ENCODE measurements around the gene JAKMIP3.

The JAKMIP3 gene

GRCh38 chr10:132114953-132115520, 49.3 kb downstream of the JAKMIP3 start:
- no peak for DNase-seq (ENCODE audit: low read depth)
- H3K4me3 ChIP-seq (replicated peaks; ENCODE audit: low read depth, low read length) = no peak overlapping the region
- TF ChIP-seq, protein P1, sequence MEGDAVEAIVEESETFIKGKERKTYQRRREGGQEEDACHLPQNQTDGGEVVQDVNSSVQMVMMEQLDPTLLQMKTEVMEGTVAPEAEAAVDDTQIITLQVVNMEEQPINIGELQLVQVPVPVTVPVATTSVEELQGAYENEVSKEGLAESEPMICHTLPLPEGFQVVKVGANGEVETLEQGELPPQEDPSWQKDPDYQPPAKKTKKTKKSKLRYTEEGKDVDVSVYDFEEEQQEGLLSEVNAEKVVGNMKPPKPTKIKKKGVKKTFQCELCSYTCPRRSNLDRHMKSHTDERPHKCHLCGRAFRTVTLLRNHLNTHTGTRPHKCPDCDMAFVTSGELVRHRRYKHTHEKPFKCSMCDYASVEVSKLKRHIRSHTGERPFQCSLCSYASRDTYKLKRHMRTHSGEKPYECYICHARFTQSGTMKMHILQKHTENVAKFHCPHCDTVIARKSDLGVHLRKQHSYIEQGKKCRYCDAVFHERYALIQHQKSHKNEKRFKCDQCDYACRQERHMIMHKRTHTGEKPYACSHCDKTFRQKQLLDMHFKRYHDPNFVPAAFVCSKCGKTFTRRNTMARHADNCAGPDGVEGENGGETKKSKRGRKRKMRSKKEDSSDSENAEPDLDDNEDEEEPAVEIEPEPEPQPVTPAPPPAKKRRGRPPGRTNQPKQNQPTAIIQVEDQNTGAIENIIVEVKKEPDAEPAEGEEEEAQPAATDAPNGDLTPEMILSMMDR (IDR thresholded peaks at IDR 0.05; ENCODE audit: low read length, missing control alignments) = no peak
